ENCODE results near the gene HOXB9. TPM values are rescaled to one million over a fixed set of nuclear protein-coding genes. Genes with fewer than 3 reads are reported as not detected.

HOXB9 gene
- total RNA-seq, 6 experiments from 2014 or later, result not detected

GRCh38 chr17:48646183-48647102 lies 20.3 kb upstream of the HOXB9 start:
- no peak overlapping the region for H3K4me3 ChIP-seq

DNA sequence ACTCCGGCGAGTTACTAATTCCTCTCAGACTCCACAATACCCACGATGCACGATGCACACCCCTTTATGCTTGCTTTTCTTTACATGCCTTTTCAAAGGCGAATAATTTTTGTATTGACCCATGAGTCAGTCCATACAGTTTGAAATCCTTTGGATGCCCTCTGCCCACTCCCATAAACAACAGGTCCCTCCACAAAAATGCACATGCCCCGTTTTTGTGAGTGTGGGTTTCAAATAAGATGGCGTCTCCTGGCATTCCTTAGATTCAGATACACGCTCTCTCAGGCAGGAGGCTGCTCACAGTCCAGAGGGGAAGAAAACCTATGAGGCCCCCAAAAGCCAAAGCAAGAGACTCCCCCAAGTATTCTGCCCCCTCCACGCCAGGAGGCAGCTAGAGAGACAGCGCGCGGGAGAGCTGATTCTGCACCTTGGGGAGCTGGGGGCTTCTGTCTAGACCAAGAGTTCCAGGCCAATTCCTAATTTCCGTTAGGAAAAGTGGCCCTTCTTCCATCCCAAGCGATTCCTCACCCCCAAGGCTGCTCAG lies 19.6 kb upstream of the HOXB9 start:
- 30% methylated on average over 8 of the region's 14 CpGs for WGBS (ENCODE audit: insufficient coverage, low coverage, low lambda C conversion rate, missing lambda C conversion rate)
- Histone ChIP-seq H3K27me3 (peaks cover 20 to 35% of the 10 kb centered on the region in 2 donors), H3K4me3 (no peak overlapping the region), H3K4me1 (no peaks in the 10 kb centered on the region), H3K36me3 (no peaks in the 10 kb centered on the region), H3K27ac (no peak overlapping the region), H3K9me3 (no peaks in the 10 kb centered on the region)
- intact Hi-C loops (cut with DNase I), result no loop called here
- DNase-seq (no peak), ATAC-seq (no peak)
- TF ChIP-seq, protein P1, sequence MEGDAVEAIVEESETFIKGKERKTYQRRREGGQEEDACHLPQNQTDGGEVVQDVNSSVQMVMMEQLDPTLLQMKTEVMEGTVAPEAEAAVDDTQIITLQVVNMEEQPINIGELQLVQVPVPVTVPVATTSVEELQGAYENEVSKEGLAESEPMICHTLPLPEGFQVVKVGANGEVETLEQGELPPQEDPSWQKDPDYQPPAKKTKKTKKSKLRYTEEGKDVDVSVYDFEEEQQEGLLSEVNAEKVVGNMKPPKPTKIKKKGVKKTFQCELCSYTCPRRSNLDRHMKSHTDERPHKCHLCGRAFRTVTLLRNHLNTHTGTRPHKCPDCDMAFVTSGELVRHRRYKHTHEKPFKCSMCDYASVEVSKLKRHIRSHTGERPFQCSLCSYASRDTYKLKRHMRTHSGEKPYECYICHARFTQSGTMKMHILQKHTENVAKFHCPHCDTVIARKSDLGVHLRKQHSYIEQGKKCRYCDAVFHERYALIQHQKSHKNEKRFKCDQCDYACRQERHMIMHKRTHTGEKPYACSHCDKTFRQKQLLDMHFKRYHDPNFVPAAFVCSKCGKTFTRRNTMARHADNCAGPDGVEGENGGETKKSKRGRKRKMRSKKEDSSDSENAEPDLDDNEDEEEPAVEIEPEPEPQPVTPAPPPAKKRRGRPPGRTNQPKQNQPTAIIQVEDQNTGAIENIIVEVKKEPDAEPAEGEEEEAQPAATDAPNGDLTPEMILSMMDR (IDR thresholded peaks at IDR 0.05), result no peak
- no peak for TF ChIP-seq POLR2A (IDR thresholded peaks at IDR 0.05)

More at GRCh38 chr17:48646183-48647102, 20.3 kb upstream of the HOXB9 start:
- DNase-seq, result no peak
- intact Hi-C loops (cut with DNase I), result no loop called here
- ATAC-seq, result peak in 1 of 4 donors; percentile 12
- Histone ChIP-seq H3K36me3 (no peaks in the 10 kb centered on the region), H3K27me3 (peaks cover 20 to 35% of the 10 kb centered on the region in 2 donors), H3K27ac (no peak overlapping the region), H3K4me1 (no peaks in the 10 kb centered on the region), H3K9me3 (no peaks in the 10 kb centered on the region)
- WGBS (ENCODE audit: insufficient coverage, low coverage, low lambda C conversion rate, missing lambda C conversion rate), result 4% methylated on average over 36 of the region's 80 CpGs
- TF ChIP-seq, protein P1 (IDR thresholded peaks at IDR 0.05), result no peak
- TF ChIP-seq POLR2A (IDR thresholded peaks at IDR 0.05), result no peak

DNA sequence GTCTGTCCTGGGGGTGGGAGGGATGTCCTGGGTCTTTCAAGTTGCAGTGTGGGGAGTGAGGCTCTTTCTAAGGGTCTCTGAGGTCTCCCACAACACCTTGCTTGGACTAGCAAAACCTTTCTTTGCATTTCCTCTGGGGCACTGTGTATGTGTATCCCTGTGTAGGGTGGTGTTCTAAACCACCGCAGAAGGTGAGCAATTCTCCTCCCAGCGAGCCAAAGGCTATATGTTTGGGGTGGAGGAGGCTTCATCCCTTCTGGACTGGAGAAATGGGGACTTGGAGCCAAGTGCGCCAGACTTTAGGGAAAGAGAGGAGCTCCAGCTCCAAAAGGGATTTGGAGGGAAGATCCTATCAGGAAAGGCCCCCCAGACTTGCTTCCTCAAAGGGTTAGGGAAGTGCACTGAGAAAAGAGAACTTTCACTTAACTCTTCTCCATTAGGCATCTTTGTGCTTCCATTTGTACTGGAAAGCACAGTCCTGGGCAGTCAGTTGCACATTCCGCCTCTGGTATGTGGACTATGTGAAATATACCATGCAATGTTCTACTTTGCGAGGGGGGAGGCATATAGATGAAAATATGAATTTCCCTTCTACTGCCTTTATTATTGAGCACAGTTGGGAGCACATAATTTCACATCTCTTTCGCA lies 18.9 kb upstream of the HOXB9 start:
- WGBS (ENCODE audit: insufficient coverage, low coverage, low lambda C conversion rate, missing lambda C conversion rate), result 15% methylated on average over 6 of the region's 6 CpGs
- TF ChIP-seq POLR2A (IDR thresholded peaks at IDR 0.05), result no peak
- TF ChIP-seq, protein P1 (IDR thresholded peaks at IDR 0.05), result no peak
- Histone ChIP-seq H3K36me3 (no peaks in the 10 kb centered on the region), H3K27me3 (peaks cover 20 to 35% of the 10 kb centered on the region in 2 donors), H3K27ac (no peak overlapping the region), H3K4me1 (no peaks in the 10 kb centered on the region), H3K4me3 (no peak overlapping the region), H3K9me3 (no peaks in the 10 kb centered on the region)
- ATAC-seq, result no peak
- no peak for DNase-seq
- intact Hi-C loops (cut with DNase I), result no loop called here

GRCh38 chr17:48644159-48644558 lies 18.0 kb upstream of the HOXB9 start:
- no peaks in the 10 kb centered on the region for H3K36me3 ChIP-seq
- intact Hi-C loops (cut with DNase I), result no loop called here
- no peaks in the 10 kb centered on the region for H3K4me1 ChIP-seq
- DNase-seq, result no peak
- H3K27me3 ChIP-seq, result peaks cover 20 to 41% of the 10 kb centered on the region in 2 donors
- no peak overlapping the region for H3K4me3 ChIP-seq
- ATAC-seq, result no peak
- H3K27ac ChIP-seq, result no peak overlapping the region
- TF ChIP-seq, protein P1 (IDR thresholded peaks at IDR 0.05), result no peak
- no peak for TF ChIP-seq POLR2A (IDR thresholded peaks at IDR 0.05)
- no CpG with 5 or more reads among the region's 1 CpG for WGBS (ENCODE audit: insufficient coverage, low coverage, low lambda C conversion rate, missing lambda C conversion rate)
- no peaks in the 10 kb centered on the region for H3K9me3 ChIP-seq
